UCSD-AML1 (cell line): ENCODE data around the gene FAIM.
"Not testable (repeated sequence)": the region's sequence is repeated elsewhere in the genome, so short reads cannot be mapped to it uniquely, and the experiment has no call there.

Source experiments
- DNase-seq: peaks from one replicate; lab custom pipeline; 2025; ENCODE audit not compliant: unreplicated experiment; lab: John Stamatoyannopoulos, UW

The FAIM gene

GRCh38 chr3:138600100-138600745, 8.3 kb upstream of the FAIM start:
- no peak for DNase-seq

GRCh38 chr3:138601661-138602060, 6.9 kb upstream of the FAIM start:
- DNase-seq = not testable (repeated sequence)

DNA sequence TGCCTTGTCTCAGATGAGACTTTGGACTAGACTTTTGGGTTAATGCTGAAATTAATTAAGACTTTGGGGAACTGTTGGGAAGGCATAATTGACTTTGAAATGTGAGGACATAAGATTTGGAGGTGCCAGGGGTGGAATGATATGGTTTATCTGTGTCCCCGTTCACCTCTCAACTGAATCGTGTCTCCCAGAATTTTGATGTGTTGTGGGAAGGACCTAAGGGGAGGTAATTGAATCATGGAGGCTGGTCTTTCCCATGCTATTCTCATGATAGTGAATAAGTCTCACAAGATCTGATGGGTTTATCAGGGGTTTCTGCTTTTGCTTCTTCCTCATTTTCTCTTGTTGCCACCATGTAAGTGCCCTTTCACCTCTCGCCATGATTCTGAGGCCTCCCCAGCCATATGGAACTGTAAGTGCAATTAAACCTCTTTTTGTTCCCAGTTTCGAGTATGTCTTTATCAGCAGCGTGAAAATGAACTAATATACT, 4.4 kb upstream of the FAIM start:
- not testable (repeated sequence) for DNase-seq

- no peak for DNase-seq
These were observed 1.3 kb downstream of the FAIM start for GRCh38 chr3:138609898-138610266.

GRCh38 chr3:138615462-138615861, 6.9 kb downstream of the FAIM start:
- no peak for DNase-seq

DNA sequence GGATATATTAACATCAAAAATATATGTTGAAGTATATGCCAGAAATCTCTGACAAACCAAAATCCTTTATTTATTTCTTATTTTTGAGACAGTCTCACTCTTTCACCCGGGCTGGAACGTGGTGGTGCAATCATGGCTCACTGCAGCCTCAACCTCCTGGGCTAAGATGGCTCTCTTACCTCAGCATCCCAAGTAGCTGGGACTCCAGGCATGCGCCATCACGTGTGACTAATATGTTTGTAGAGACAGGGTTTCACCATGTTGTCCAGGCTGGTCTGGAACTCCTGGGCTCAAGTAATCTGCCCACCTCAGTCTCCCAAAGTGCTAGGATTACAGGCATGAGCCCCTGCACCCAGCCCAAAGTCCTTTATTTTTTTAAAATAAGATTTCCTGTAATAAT, 11.9 kb downstream of the FAIM start:
- DNase-seq = no peak

- DNase-seq = no peak
These were observed 15.9 kb downstream of the FAIM start for GRCh38 chr3:138624518-138624917.

GRCh38 chr3:138625707-138626365, 17.3 kb downstream of the FAIM start:
- DNase-seq = no peak

DNA sequence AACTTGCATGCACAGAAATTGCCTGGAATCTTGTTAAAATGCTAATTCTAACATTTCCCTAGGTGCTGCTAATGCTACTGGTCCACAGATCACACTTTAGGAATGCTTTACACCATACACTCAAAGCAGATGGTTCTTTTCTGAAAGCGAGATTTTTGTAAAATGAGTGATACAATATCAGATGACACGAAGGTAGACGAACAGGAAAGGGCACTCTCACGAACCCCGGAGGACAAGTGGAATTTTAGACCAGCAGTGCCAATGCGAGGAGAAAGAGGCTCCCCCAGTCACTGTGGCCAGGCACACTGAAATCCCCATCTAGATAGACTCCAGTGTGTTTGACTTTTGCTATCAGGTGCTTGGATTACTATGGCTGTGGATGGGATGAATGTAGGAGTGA, 21.0 kb downstream of the FAIM start:
- no peak for DNase-seq

DNA sequence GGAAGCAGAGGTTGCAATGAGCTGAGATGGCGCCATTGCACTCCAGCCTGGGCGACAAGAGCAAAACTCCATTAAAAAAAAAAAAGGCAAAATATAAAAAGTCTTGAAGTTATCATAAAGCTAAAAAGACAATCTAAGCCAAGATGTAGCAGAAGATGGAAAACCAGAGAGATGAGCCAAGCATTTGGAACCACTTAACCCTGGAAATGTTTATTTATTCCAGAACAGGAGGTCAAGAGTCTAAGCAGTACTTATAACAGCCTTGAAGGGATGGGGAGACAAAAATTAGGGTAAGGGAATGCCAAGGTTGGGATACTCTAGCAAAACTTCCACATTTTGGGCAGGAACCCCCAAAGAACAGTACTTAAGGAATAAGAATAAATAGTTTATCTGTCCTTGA, 30.1 kb downstream of the FAIM start:
- DNase-seq = no peak

DNA sequence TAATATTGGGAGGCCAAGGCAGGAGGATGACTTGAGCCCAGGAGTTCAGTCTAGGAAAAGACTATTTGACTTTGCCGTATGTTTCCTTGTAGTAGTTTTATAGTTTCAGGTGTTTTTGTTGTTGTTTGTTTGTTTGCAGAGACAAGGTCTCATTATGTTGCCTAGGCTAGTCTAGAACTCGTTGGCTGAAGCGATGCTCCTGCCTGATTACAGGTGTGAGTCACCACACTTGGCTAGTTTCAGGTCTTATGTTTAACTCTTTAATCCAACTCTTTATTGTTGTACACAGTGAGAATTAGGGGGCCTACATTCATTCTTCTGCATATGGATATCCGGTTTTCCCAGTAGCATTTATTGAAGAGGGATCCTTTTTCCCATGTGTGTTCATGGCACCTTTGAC, 32.0 kb downstream of the FAIM start:
- no peak for DNase-seq

DNA sequence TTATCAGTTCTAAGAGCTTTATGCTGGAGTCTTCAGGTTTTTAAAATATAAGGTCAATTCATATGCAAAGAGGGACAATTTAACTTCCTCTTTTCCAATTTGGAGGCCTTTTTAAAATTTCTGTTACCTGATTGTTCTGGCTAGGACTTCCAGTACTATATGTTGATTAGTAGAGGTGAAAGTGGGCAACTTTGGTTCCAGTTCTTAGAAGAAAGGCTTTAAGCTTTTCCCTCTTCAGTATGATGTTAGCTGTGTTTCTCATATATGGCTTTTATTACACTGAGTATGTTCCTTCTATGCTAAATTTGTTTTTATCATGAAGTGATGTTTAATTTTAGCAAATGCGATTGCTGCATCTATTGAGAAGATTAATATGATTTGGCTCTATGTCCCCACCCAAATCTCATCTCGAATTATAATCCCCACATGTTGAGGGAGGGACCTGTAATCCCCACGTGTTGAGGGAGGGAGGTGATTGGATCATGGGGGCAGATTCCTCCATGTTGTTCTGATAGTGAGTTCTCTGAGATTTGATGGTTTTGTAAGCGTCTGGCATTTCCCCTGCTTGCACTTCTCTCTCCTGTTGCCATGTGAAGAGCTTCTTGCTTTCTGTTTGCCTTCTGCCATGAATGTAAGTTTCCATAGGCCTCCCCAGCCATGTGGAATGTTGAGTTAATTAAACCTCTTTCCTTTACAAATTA, 33.8 kb downstream of the FAIM start:
- no peak for DNase-seq

DNA sequence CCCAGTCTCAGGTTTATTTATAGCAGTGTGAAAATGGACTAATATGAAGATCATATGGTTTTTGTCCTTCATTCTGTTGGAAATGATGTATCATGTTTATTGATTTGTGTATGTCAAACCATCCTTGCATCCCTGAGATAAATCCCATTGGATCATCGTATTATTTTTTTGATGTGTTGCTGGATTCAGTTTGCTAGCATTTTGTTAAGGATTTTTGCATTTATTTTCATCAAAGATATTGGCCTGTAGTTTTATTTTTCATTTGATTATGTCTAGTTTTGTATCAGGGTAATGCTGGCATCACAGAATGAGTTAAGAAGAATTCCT, 34.3 kb downstream of the FAIM start:
- DNase-seq = no peak

GRCh38 chr3:138646008-138646407, 37.4 kb downstream of the FAIM start:
- DNase-seq = no peak

- DNase-seq = no peak
These were observed 37.9 kb downstream of the FAIM start for GRCh38 chr3:138646513-138646912.

- DNase-seq = no peak
These were observed 40.6 kb downstream of the FAIM start for GRCh38 chr3:138649134-138649533.

GRCh38 chr3:138653567-138653966, 45.0 kb downstream of the FAIM start:
- no peak for DNase-seq

DNA sequence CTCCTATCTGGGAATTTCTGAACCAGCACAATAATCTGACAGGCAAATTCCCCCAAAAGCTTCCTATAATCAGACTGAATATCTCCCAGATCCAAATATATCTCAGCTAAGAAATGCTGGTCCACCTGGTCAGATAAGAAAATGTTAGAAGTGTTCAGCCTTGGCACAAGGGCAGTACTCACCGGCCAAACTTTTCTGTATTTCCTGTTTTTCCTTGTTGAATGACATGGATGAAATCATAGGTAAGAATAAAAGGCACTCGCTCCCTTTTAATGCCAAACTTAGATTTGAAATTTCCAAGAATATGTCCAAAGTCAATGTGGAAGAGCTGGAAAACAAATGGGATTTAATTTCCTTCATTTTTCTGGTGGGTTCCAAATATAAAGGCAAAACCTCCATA, 48.9 kb downstream of the FAIM start:
- no peak for DNase-seq

DNA sequence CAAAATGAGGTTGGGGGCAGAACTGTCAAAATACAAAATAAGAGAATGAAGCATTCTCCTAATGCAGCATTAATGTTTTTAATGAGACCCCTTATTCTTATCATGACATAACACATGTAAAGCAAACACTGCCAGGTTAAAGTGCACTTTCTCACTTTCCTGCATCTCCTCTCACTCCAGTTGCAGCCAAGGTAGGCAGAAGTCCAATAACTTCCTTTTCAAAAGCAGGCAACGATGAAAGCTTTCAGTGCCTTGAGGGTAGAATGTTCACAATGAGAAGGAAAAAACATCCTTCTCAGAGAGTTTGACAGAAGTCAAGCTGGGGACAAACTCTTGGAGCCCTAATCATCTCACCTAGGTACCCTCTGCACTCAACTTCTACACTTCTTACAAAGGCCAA, 59.5 kb downstream of the FAIM start:
- DNase-seq = no peak

- no peak for DNase-seq
These were observed 61.8 kb downstream of the FAIM start for GRCh38 chr3:138670407-138670806.

DNA sequence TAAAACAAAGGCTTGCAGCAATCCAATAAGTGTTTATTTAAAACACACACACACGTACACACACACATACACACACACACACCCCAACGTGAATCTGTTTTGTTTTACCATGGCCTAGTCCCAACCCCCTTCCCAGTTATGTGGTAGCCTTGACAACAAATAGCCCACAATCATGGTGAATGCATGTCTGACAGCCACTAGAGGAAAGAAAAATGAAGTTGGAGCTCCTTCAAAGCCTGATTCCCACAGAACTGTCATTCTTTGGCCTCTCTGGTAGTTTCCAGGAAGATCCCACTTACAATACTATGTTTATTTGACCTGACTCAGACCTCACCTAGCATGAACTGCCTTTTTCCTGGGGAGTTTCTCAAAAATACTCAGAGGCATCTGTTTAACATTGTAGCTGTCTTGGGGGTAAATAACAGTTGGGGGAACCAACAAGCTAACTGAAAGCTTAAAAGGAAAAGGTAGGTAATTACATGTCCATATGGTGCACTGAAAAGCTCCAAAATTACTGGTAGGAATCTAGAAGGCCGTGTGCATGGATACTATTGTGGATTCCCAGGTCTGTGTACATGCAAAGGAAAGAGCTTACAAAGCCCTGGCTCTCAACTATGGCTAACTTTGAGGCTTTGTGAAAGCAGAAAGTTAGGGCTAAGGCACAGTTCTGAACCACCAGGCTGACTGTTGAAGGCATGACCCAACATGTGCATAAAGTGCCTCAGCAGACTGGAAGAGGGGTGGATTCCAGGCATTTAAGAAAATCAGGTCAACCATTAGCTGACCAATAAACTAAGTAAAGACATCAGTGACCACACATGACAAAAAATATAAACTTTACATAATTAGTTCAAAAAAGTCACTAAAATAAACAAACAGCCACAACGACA, 65.3 kb downstream of the FAIM start:
- no peak for DNase-seq
